Measurements from ENCODE around the gene XYLT1. TPM values are rescaled to one million over a fixed set of nuclear protein-coding genes. Genes with fewer than 3 reads are reported as not detected.

Gene XYLT1
- total RNA-seq, 2 donors from 2014 or later = 14.4 to 31.3 TPM

- no peaks in the 10 kb centered on the region for H3K4me1 ChIP-seq
- no peaks in the 10 kb centered on the region for H3K9me3 ChIP-seq
- no peaks in the 10 kb centered on the region for H3K36me3 ChIP-seq
- H3K27me3 ChIP-seq = no peaks in the 10 kb centered on the region
- no peak overlapping the region for H3K27ac ChIP-seq
- no peak for TF ChIP-seq CTCF (IDR thresholded peaks at IDR 0.05)
- no peak for DNase-seq (ENCODE audit: low spot score)
- H3K4me3 ChIP-seq = no peak overlapping the region
Measured at GRCh38 chr16:17083628-17084027, 387.1 kb downstream of the XYLT1 start.

- no peak overlapping the region for H3K4me3 ChIP-seq
- H3K4me1 ChIP-seq = no peaks in the 10 kb centered on the region
- H3K27me3 ChIP-seq = no peaks in the 10 kb centered on the region
- no peak for TF ChIP-seq CTCF (IDR thresholded peaks at IDR 0.05)
- H3K27ac ChIP-seq = no peak overlapping the region
- no peaks in the 10 kb centered on the region for H3K36me3 ChIP-seq
- H3K9me3 ChIP-seq = no peaks in the 10 kb centered on the region
- no peak for DNase-seq (ENCODE audit: low spot score)
Measured at GRCh38 chr16:17082095-17082882, 388.5 kb downstream of the XYLT1 start.

- no peak for TF ChIP-seq CTCF (IDR thresholded peaks at IDR 0.05)
- Histone ChIP-seq H3K9me3 (no peaks in the 10 kb centered on the region), H3K27me3 (no peaks in the 10 kb centered on the region), H3K4me1 (no peaks in the 10 kb centered on the region), H3K27ac (no peak overlapping the region), H3K4me3 (no peak overlapping the region), H3K36me3 (no peaks in the 10 kb centered on the region)
- DNase-seq (ENCODE audit: low spot score) = no peak
Measured at GRCh38 chr16:17080105-17080504, 390.7 kb downstream of the XYLT1 start.

GRCh38 chr16:17078931-17079631 is 391.7 kb downstream of the XYLT1 start:
- Histone ChIP-seq H3K4me1 (no peaks in the 10 kb centered on the region), H3K9me3 (no peaks in the 10 kb centered on the region), H3K36me3 (no peaks in the 10 kb centered on the region), H3K4me3 (no peak overlapping the region), H3K27me3 (no peaks in the 10 kb centered on the region), H3K27ac (no peak overlapping the region)
- no peak for TF ChIP-seq CTCF (IDR thresholded peaks at IDR 0.05)
- no peak for DNase-seq (ENCODE audit: low spot score)

GRCh38 chr16:17076818-17077498 is 393.8 kb downstream of the XYLT1 start:
- TF ChIP-seq CTCF (IDR thresholded peaks at IDR 0.05) = no peak
- no peaks in the 10 kb centered on the region for H3K36me3 ChIP-seq
- no peak overlapping the region for H3K27ac ChIP-seq
- no peaks in the 10 kb centered on the region for H3K27me3 ChIP-seq
- DNase-seq (ENCODE audit: low spot score) = no peak
- H3K4me1 ChIP-seq = no peaks in the 10 kb centered on the region
- no peak overlapping the region for H3K4me3 ChIP-seq
- no peaks in the 10 kb centered on the region for H3K9me3 ChIP-seq
